K562 (cell line): ENCODE data around the gene TMC8. TPM values are rescaled to one million over a fixed set of nuclear protein-coding genes. Genes with fewer than 3 reads are reported as not detected.

Source experiments
- CCNT2 ChIP-seq: IDR thresholded peaks from 2 replicates; pipeline ENCODE4 v1.6.1; 2011; ENCODE audit warnings: borderline replicate concordance, low read depth, mild to moderate bottlenecking, moderate library complexity, mixed read lengths, low read length; ENCODE audit not compliant: insufficient read length; ENCODE audit errors: extremely low read depth
- FIP1L1 ChIP-seq: fragments of 200-400 bp; formaldehyde crosslinking; IDR thresholded peaks from 2 replicates; pipeline ENCODE4 v1.6.1; 2018; ENCODE audit warnings: mild to moderate bottlenecking, low read depth, low read length; ENCODE audit not compliant: poor library complexity, severe bottlenecking
- FOXJ2 ChIP-seq: fragments of 200-800 bp; sonication (Bioruptor generic); IDR thresholded peaks from 2 replicates; pipeline ENCODE4 v1.6.1; 2016; ENCODE audit warnings: missing genetic modification characterization, missing compliant biosample characterization
- GABPA ChIP-seq: fragments of 200-800 bp; sonication (Bioruptor generic); conservative IDR thresholded peaks from 2 replicates; pipeline ENCODE4 v1.6.1; 2016; ENCODE audit warnings: low read depth, missing genetic modification characterization, missing compliant biosample characterization
- HDAC8 ChIP-seq: fragments of 450-650 bp; IDR thresholded peaks from 2 replicates; pipeline ENCODE4 v1.6.1; 2016; ENCODE audit warnings: mild to moderate bottlenecking, missing genetic modification characterization, moderate library complexity, missing compliant biosample characterization
- HMGN3 ChIP-seq: IDR thresholded peaks from 2 replicates; pipeline ENCODE4 v1.6.1; 2011; ENCODE audit warnings: borderline replicate concordance, low read depth, mild to moderate bottlenecking, mixed read lengths, low read length; ENCODE audit not compliant: insufficient read length; ENCODE audit errors: extremely low read depth
- MCM3 ChIP-seq: fragments of 450-650 bp; IDR thresholded peaks from 2 replicates; pipeline ENCODE4 v1.6.1; 2016
- NEUROD1 ChIP-seq: fragments of 150-350 bp; IDR thresholded peaks from 2 replicates; pipeline ENCODE4 v1.6.1; 2014; ENCODE audit warnings: borderline replicate concordance, low read length, low read depth; ENCODE audit not compliant: partially characterized antibody
- NFE2L1 ChIP-seq: fragments of 450-650 bp; IDR thresholded peaks from 2 replicates; pipeline ENCODE4 v1.6.1; 2016; ENCODE audit warnings: missing genetic modification characterization, low read depth, mild to moderate bottlenecking, missing compliant biosample characterization, moderate library complexity, borderline replicate concordance
- NFRKB ChIP-seq: fragments of 450-650 bp; IDR thresholded peaks from 2 replicates; pipeline ENCODE4 v1.6.1; 2016; ENCODE audit warnings: low read depth
- NFYB ChIP-seq: IDR thresholded peaks from 2 replicates; pipeline ENCODE4 v1.6.1; 2011; ENCODE audit warnings: mild to moderate bottlenecking, moderate library complexity; ENCODE audit not compliant: insufficient read length; ENCODE audit errors: extremely low read depth
- POLR3A ChIP-seq: IDR thresholded peaks from 2 replicates; pipeline ENCODE4 v1.6.1; 2011; ENCODE audit warnings: borderline replicate concordance, mild to moderate bottlenecking, moderate library complexity; ENCODE audit not compliant: insufficient read length, insufficient read depth; ENCODE audit errors: extremely low read depth
- SP2 ChIP-seq: IDR thresholded peaks from 2 replicates; pipeline ENCODE4 v1.6.1; 2011; ENCODE audit warnings: mild to moderate bottlenecking, low read depth, low read length, moderate library complexity; ENCODE audit not compliant: poor library complexity, severe bottlenecking; ENCODE audit errors: extremely low read depth
- ZNF23 ChIP-seq: fragments of 250-450 bp; sonication (Bioruptor Pico); IDR thresholded peaks from 2 replicates; pipeline ENCODE4 v1.4.0; 2020; ENCODE audit warnings: mild to moderate bottlenecking
- polyA plus RNA-seq, 8 experiments: library from polyadenylated mRNA; depleted of rRNA in 4 of 8; stranded (reverse) in 5 of 8; unstranded in 3 of 8; fragments of >200 nt; fragmentation: Nextera tagmentation in 2 of 8; fragmentation: Illumina TruSeq in 1 of 8; extraction: Ambion mirVana in 2 of 8; extraction: Trizol in 1 of 8; gene quantifications; 2 replicates each; pipeline versions ENCODE4 v1.2.1 to v1.2.3, GENCODE V29; 2011 to 2014; ENCODE audit warnings: inconsistent platforms in 1 of 8, missing spikeins in 1 of 8
- total RNA-seq, 7 experiments: library from RNA; depleted of rRNA in 6 of 7; stranded (reverse); fragments of >200 nt in 6 of 7; fragmentation: Illumina TruSeq in 2 of 7; extraction: Trizol in 2 of 7; gene quantifications; 2 replicates each; pipeline versions ENCODE4 v1.2.1 to v1.2.3, GENCODE V29; 2011 to 2021; ENCODE audit warnings: low replicate concordance in 1 of 7
- TF ChIP-seq, protein P1 (sequence below): sonication (generic); formaldehyde crosslinking; IDR thresholded peaks from 2 replicates; pipeline ENCODE4 v1.8.0; 2022; ENCODE audit warnings: mild to moderate bottlenecking, low read depth, missing genetic modification reagents
- TF ChIP-seq, protein P2 (sequence below): IDR thresholded peaks from 3 replicates; pipeline ENCODE4 v1.6.1; 2011; ENCODE audit warnings: borderline replicate concordance, mild to moderate bottlenecking, moderate library complexity; ENCODE audit not compliant: insufficient read length; ENCODE audit errors: extremely low read depth

Gene TMC8
- total and polyA plus RNA-seq, 9 of the 15 experiments (the other 6 are each of a cell fraction or from before 2014, with no cell fraction given) = 0.13 to 10.9 (median 2.8) TPM

- TF ChIP-seq, protein P1, sequence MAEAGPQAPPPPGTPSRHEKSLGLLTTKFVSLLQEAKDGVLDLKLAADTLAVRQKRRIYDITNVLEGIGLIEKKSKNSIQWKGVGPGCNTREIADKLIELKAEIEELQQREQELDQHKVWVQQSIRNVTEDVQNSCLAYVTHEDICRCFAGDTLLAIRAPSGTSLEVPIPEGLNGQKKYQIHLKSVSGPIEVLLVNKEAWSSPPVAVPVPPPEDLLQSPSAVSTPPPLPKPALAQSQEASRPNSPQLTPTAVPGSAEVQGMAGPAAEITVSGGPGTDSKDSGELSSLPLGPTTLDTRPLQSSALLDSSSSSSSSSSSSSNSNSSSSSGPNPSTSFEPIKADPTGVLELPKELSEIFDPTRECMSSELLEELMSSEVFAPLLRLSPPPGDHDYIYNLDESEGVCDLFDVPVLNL = peak; percentile 100
- TF ChIP-seq NFE2L1 (no peak), NFYB (peak; percentile 90), GABPA (peak; percentile 33; the same call in 1 of the 2 replicates), SP2 (peak; percentile 28), HMGN3 (peak; percentile 87), POLR3A (no peak), FOXJ2 (tag) (peak; percentile 23; the same call in 1 of the 2 replicates), NFRKB (0 out of 2 replicates have a peak, but pooled peaks have one; percentile 38), CCNT2 (peak; percentile 91), NEUROD1 (peak; percentile 89), HDAC8 (tag) (0 out of 2 replicates have a peak, but pooled peaks have one; percentile 66), FIP1L1 (peak; percentile 92), ZNF23 (CRISPR knock-in tag) (no peak), MCM3 (no peak)
- TF ChIP-seq, protein P2, sequence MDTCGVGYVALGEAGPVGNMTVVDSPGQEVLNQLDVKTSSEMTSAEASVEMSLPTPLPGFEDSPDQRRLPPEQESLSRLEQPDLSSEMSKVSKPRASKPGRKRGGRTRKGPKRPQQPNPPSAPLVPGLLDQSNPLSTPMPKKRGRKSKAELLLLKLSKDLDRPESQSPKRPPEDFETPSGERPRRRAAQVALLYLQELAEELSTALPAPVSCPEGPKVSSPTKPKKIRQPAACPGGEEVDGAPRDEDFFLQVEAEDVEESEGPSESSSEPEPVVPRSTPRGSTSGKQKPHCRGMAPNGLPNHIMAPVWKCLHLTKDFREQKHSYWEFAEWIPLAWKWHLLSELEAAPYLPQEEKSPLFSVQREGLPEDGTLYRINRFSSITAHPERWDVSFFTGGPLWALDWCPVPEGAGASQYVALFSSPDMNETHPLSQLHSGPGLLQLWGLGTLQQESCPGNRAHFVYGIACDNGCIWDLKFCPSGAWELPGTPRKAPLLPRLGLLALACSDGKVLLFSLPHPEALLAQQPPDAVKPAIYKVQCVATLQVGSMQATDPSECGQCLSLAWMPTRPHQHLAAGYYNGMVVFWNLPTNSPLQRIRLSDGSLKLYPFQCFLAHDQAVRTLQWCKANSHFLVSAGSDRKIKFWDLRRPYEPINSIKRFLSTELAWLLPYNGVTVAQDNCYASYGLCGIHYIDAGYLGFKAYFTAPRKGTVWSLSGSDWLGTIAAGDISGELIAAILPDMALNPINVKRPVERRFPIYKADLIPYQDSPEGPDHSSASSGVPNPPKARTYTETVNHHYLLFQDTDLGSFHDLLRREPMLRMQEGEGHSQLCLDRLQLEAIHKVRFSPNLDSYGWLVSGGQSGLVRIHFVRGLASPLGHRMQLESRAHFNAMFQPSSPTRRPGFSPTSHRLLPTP = no peak
These were observed 56.4 kb downstream of the TMC8 start, which contains the start of the genes AFMID and TK1 (continued) for GRCh38 chr17:78186692-78187595.
